Esophagus mucosa (tissue), 1 donor: ENCODE data around the gene ANKRD61. TPM values are rescaled to one million over a fixed set of nuclear protein-coding genes. Genes with fewer than 3 reads are reported as not detected.
"Not testable (repeated sequence)": the region's sequence is repeated elsewhere in the genome, so short reads cannot be mapped to it uniquely, and the experiment has no call there.

Experiments used
- ATAC-seq: fragments of 200-7000 bp; cut with Tn5 transposase; one replicate; pipeline ENCODE4 v1.9.1; 2020
- total RNA-seq: library from RNA; stranded (reverse); gene quantifications from one replicate; pipeline ENCODE4 v1.2.4, GENCODE V29; 2023
- donor health status: DM: yes; HTN: yes; CAD: no.

The ANKRD61 gene
- not detected for total RNA-seq

- ATAC-seq, result no peak
These were observed at the start of gene ANKRD61 for GRCh38 chr7:6030988-6031387. Gene ANKRD61, plus strand, starts transcription at chr7:6031376. Its CDS starts 0 bp downstream, at chr7:6031376.

- not testable (repeated sequence) for ATAC-seq
These were observed 44.1 kb upstream of the ANKRD61 start for GRCh38 chr7:5987061-5987460.

GRCh38 chr7:5997210-5997808, 33.9 kb upstream of the ANKRD61 start:
- peak; percentile 71 for ATAC-seq

GRCh38 chr7:6007386-6007785, 23.8 kb upstream of the ANKRD61 start:
- no peak for ATAC-seq

GRCh38 chr7:6007835-6008590, 23.2 kb upstream of the ANKRD61 start:
- not testable (repeated sequence) for ATAC-seq

GRCh38 chr7:6008668-6009611, 22.2 kb upstream of the ANKRD61 start, which contains the start of the genes AIMP2 and PMS2:
Gene AIMP2, plus strand, starts transcription at chr7:6009272. Its CDS starts 92 bp downstream, at chr7:6009364.
Gene PMS2, minus strand, starts transcription at chr7:6009049. Its CDS starts 30 bp downstream, at chr7:6009019.
- ATAC-seq, result peak; percentile 94

- ATAC-seq, result not testable (repeated sequence)
These were observed 20.8 kb upstream of the ANKRD61 start for GRCh38 chr7:6010370-6010769.

- no peak for ATAC-seq
These were observed 19.6 kb upstream of the ANKRD61 start for GRCh38 chr7:6011541-6011940.

- peak; percentile 36 for ATAC-seq
These were observed 18.6 kb upstream of the ANKRD61 start for GRCh38 chr7:6012355-6013104.

- ATAC-seq, result peak; percentile 83
These were observed 15.1 kb upstream of the ANKRD61 start for GRCh38 chr7:6015917-6016652.

GRCh38 chr7:6016653-6016966, 14.6 kb upstream of the ANKRD61 start:
- ATAC-seq, result no peak

- no peak for ATAC-seq
These were observed 10.5 kb upstream of the ANKRD61 start for GRCh38 chr7:6020371-6021286.

GRCh38 chr7:6022707-6023106, 8.5 kb upstream of the ANKRD61 start:
- no peak for ATAC-seq

GRCh38 chr7:6023974-6024435, 7.2 kb upstream of the ANKRD61 start:
- ATAC-seq, result no peak

GRCh38 chr7:6026011-6026819, 5.0 kb upstream of the ANKRD61 start:
- ATAC-seq, result peak; percentile 83

GRCh38 chr7:6026820-6027311, 4.3 kb upstream of the ANKRD61 start:
- ATAC-seq, result peak; percentile 5

- ATAC-seq, result no peak
These were observed 3.3 kb upstream of the ANKRD61 start for GRCh38 chr7:6027806-6028365.

- no peak for ATAC-seq
These were observed 2.6 kb upstream of the ANKRD61 start for GRCh38 chr7:6028563-6028962.

GRCh38 chr7:6031567-6031966, 391 bp downstream of the ANKRD61 start:
- ATAC-seq, result no peak
